HFF-Myc (cell line): Measurements from ENCODE around the gene SRCIN1.
A peak's percentile ranks its signal among the peaks of the same experiment; 100 is the strongest.

ENCODE experiments used
- DNase-seq: peaks from one replicate; pipeline ENCODE4 v3.0.0-alpha.2; 2011; ENCODE audit warnings: low read depth; ENCODE audit errors: extremely low read depth
- H3K4me3 ChIP-seq: replicated peaks from 2 replicates; pipeline ENCODE4 v1.5.1; 2011; ENCODE audit warnings: low read depth, mild to moderate bottlenecking, control low read depth, low read length
- CTCF ChIP-seq: IDR thresholded peaks from 2 replicates; pipeline ENCODE4 v1.5.1; 2012; ENCODE audit warnings: mild to moderate bottlenecking, low read depth, low read length, control low read depth; ENCODE audit errors: missing control alignments

SRCIN1 gene

GRCh38 chr17:38562903-38563302 lies 42.8 kb downstream of the SRCIN1 start:
- no peak overlapping the region for H3K4me3 ChIP-seq
- no peak for DNase-seq
- TF ChIP-seq CTCF: no peak

- DNase-seq: no peak
- no peak overlapping the region for H3K4me3 ChIP-seq
- TF ChIP-seq CTCF: no peak
Measured at GRCh38 chr17:38562215-38562569, 43.6 kb downstream of the SRCIN1 start.

GRCh38 chr17:38561416-38562214 lies 44.1 kb downstream of the SRCIN1 start:
- H3K4me3 ChIP-seq: no peak overlapping the region
- DNase-seq: no peak
- TF ChIP-seq CTCF: no peak

- no peak for DNase-seq
- no peak for TF ChIP-seq CTCF
Measured at GRCh38 chr17:38560503-38561318, 45.0 kb downstream of the SRCIN1 start.

GRCh38 chr17:38559880-38560230 lies 45.9 kb downstream of the SRCIN1 start:
- no peak for DNase-seq
- no peak for TF ChIP-seq CTCF
- H3K4me3 ChIP-seq: no peak overlapping the region

More at GRCh38 chr17:38560503-38561318, 45.0 kb downstream of the SRCIN1 start:
- H3K4me3 ChIP-seq: no peak overlapping the region

GRCh38 chr17:38559051-38559879 lies 46.5 kb downstream of the SRCIN1 start:
- H3K4me3 ChIP-seq: peak overlapping the region; percentile 30
- no peak for DNase-seq
- no peak for TF ChIP-seq CTCF
